Suprapubic skin (tissue), 4 donors: ENCODE measurements around the gene DAP. TPM values are rescaled to one million over a fixed set of nuclear protein-coding genes. Genes with fewer than 3 reads are reported as not detected.
"Not testable (repeated sequence)": the region's sequence is repeated elsewhere in the genome, so short reads cannot be mapped to it uniquely, and the experiment has no call there.

Experiments
- DNase-seq, 2 donors: peaks; one replicate each; pipeline ENCODE4 v3.0.0-alpha.2; 2019; ENCODE audit warnings: low spot score in 2 of 2
- H3K27ac ChIP-seq: fragments of 200-600 bp; sonication (generic); one replicate; pipeline ENCODE4 v1.5.1; 2019
- H3K27me3 ChIP-seq: fragments of 200-600 bp; sonication (generic); one replicate; pipeline ENCODE4 v1.5.1; 2019
- H3K36me3 ChIP-seq: fragments of 200-600 bp; sonication (generic); one replicate; pipeline ENCODE4 v1.5.1; 2019
- H3K4me1 ChIP-seq: fragments of 200-600 bp; sonication (generic); one replicate; pipeline ENCODE4 v1.5.1; 2019
- H3K4me3 ChIP-seq: fragments of 200-600 bp; sonication (generic); one replicate; pipeline ENCODE4 v1.5.1; 2019; ENCODE audit warnings: mild to moderate bottlenecking
- H3K9me3 ChIP-seq: fragments of 200-600 bp; sonication (generic); one replicate; pipeline ENCODE4 v1.5.1; 2019
- CTCF ChIP-seq, 2 donors: fragments of 200-600 bp in 1 of 2; fragments of 450-650 bp in 1 of 2; sonication (generic) in 1 of 2; IDR thresholded peaks; one replicate each; pipeline ENCODE4 v1.5.1; 2016 to 2019; ENCODE audit warnings: antibody characterized with exemption in 2 of 2, mild to moderate bottlenecking in 1 of 2, moderate library complexity in 1 of 2
- EP300 ChIP-seq: sonication (generic); formaldehyde crosslinking; IDR thresholded peaks from one replicate; pipeline ENCODE4 v1.6.1; 2017; ENCODE audit warnings: antibody characterized with exemption
- POLR2A ChIP-seq, 2 donors: fragments of 450-650 bp; IDR thresholded peaks; one replicate each; pipeline ENCODE4 v1.6.1; 2017; ENCODE audit warnings: antibody characterized with exemption in 2 of 2, mild to moderate bottlenecking in 2 of 2, moderate library complexity in 2 of 2
- POLR2AphosphoS5 ChIP-seq, 3 donors: sonication (generic); formaldehyde crosslinking; IDR thresholded peaks; one replicate each; pipeline ENCODE4 v1.6.1; 2017; ENCODE audit warnings: antibody characterized with exemption in 3 of 3
- WGBS: methylation state at CpG from one replicate; pipeline ENCODE4 v1.1.5; 2018; 5-methylcytosine and 5-hydroxymethylcytosine counted together
- total RNA-seq, 4 donors: library from RNA; depleted of rRNA; stranded (reverse); fragments of >200 nt; gene quantifications; one replicate each; pipeline ENCODE4 v1.1.0, GENCODE V29; 2016

Gene DAP
- total RNA-seq, 4 donors from 2014 or later, result 37.8 to 71.7 (median 56.4) TPM

- Histone ChIP-seq H3K36me3 (no peaks in the 10 kb centered on the region), H3K4me1 (no peaks in the 10 kb centered on the region), H3K27me3 (no peaks in the 10 kb centered on the region), H3K9me3 (no peaks in the 10 kb centered on the region), H3K27ac (no peak overlapping the region), H3K4me3 (no peak overlapping the region)
- TF ChIP-seq POLR2AphosphoS5 (IDR thresholded peaks at IDR 0.05) (no peak), POLR2A (IDR thresholded peaks at IDR 0.05) (no peak), CTCF (IDR thresholded peaks at IDR 0.05) (no peak), EP300 (no peak)
- WGBS, result 63% methylated on average over 6 of the region's 6 CpGs
- DNase-seq, result no peak
These were observed 32.8 kb upstream of the DAP start for GRCh38 chr5:10793785-10794184.

- Histone ChIP-seq H3K27me3 (no peaks in the 10 kb centered on the region), H3K4me3 (no peak overlapping the region), H3K9me3 (no peaks in the 10 kb centered on the region), H3K36me3 (no peaks in the 10 kb centered on the region), H3K4me1 (no peaks in the 10 kb centered on the region), H3K27ac (no peak overlapping the region)
- DNase-seq, result no peak
- 40% methylated on average over 1 of the region's 1 CpG for WGBS
- TF ChIP-seq EP300 (no peak), CTCF (IDR thresholded peaks at IDR 0.05) (no peak), POLR2A (IDR thresholded peaks at IDR 0.05) (no peak), POLR2AphosphoS5 (IDR thresholded peaks at IDR 0.05) (no peak)
These were observed 31.3 kb upstream of the DAP start for GRCh38 chr5:10792336-10792735.

- Histone ChIP-seq H3K27ac (no peak overlapping the region), H3K27me3 (no peaks in the 10 kb centered on the region), H3K36me3 (no peaks in the 10 kb centered on the region), H3K4me1 (no peaks in the 10 kb centered on the region), H3K4me3 (no peak overlapping the region), H3K9me3 (no peaks in the 10 kb centered on the region)
- TF ChIP-seq CTCF (IDR thresholded peaks at IDR 0.05) (no peak), EP300 (no peak), POLR2A (IDR thresholded peaks at IDR 0.05) (no peak), POLR2AphosphoS5 (IDR thresholded peaks at IDR 0.05) (no peak)
- WGBS, result 77% methylated on average over 3 of the region's 3 CpGs
- no peak for DNase-seq
These were observed 28.7 kb upstream of the DAP start for GRCh38 chr5:10789726-10790125.

GRCh38 chr5:10789021-10789420 is 28.0 kb upstream of the DAP start:
- Histone ChIP-seq H3K27ac (no peak overlapping the region), H3K4me3 (no peak overlapping the region), H3K9me3 (no peaks in the 10 kb centered on the region), H3K27me3 (no peaks in the 10 kb centered on the region), H3K36me3 (no peaks in the 10 kb centered on the region), H3K4me1 (no peaks in the 10 kb centered on the region)
- 50% methylated on average over 3 of the region's 3 CpGs for WGBS
- DNase-seq, result no peak
- TF ChIP-seq EP300 (no peak), POLR2AphosphoS5 (IDR thresholded peaks at IDR 0.05) (no peak)

- H3K4me1 ChIP-seq, result no peaks in the 10 kb centered on the region
- TF ChIP-seq POLR2AphosphoS5 (IDR thresholded peaks at IDR 0.05) (no peak), EP300 (no peak), POLR2A (IDR thresholded peaks at IDR 0.05) (no peak), CTCF (IDR thresholded peaks at IDR 0.05) (no peak)
- no peaks in the 10 kb centered on the region for H3K36me3 ChIP-seq
- DNase-seq, result no peak
- no peaks in the 10 kb centered on the region for H3K9me3 ChIP-seq
- no peaks in the 10 kb centered on the region for H3K27me3 ChIP-seq
- no peak overlapping the region for H3K27ac ChIP-seq
- WGBS, result 89% methylated on average over 5 of the region's 5 CpGs
- H3K4me3 ChIP-seq, result no peak overlapping the region
These were observed 27.3 kb upstream of the DAP start for GRCh38 chr5:10788358-10788757.

GRCh38 chr5:10786835-10787234 is 25.8 kb upstream of the DAP start:
- no peaks in the 10 kb centered on the region for H3K9me3 ChIP-seq
- no peak for DNase-seq
- no peaks in the 10 kb centered on the region for H3K27me3 ChIP-seq
- no peak overlapping the region for H3K27ac ChIP-seq
- H3K4me3 ChIP-seq, result no peak overlapping the region
- H3K4me1 ChIP-seq, result no peaks in the 10 kb centered on the region
- H3K36me3 ChIP-seq, result no peaks in the 10 kb centered on the region
- no peak for TF ChIP-seq CTCF (IDR thresholded peaks at IDR 0.05)
- TF ChIP-seq POLR2AphosphoS5 (IDR thresholded peaks at IDR 0.05), result no peak
- no peak for TF ChIP-seq EP300
- no peak for TF ChIP-seq POLR2A (IDR thresholded peaks at IDR 0.05)
- WGBS, result 81% methylated on average over 4 of the region's 4 CpGs

GRCh38 chr5:10780208-10780607 is 19.2 kb upstream of the DAP start:
- H3K9me3 ChIP-seq, H3K4me1 ChIP-seq, DNase-seq, H3K4me3 ChIP-seq, H3K27me3 ChIP-seq, H3K27ac ChIP-seq, H3K36me3 ChIP-seq: not testable (repeated sequence)
- WGBS, result 92% methylated on average over 7 of the region's 7 CpGs
